HG02763 (cell line): Measurements from ENCODE around the gene TPPP.

ENCODE experiments used
- ATAC-seq: cut with Tn5 transposase; IDR thresholded peaks from one replicate; pipeline ENCODE4 v1.9.1; 2021; ENCODE audit warnings: mild to moderate bottlenecking, moderate library complexity; ENCODE audit not compliant: unreplicated experiment

Gene TPPP

GRCh38 chr5:610744-611730 lies 82.1 kb downstream of the TPPP start:
- no peak for ATAC-seq

- ATAC-seq: no peak
Measured at GRCh38 chr5:610011-610743, 83.0 kb downstream of the TPPP start.
